Smooth muscle cell (in vitro differentiated cells): ENCODE results near the gene CARM1. TPM values are rescaled to one million over a fixed set of nuclear protein-coding genes. Genes with fewer than 3 reads are reported as not detected.

Experiments
- DNase-seq: peaks from one replicate; lab custom pipeline; 2025; ENCODE audit not compliant: unreplicated experiment; lab: John Stamatoyannopoulos, UW
- H2AFZ ChIP-seq: fragments of 200-600 bp; sonication (generic); 2 replicates; pipeline ENCODE4 v1.6.0; 2016; ENCODE audit warnings: antibody characterized with exemption, low read depth, mild to moderate bottlenecking
- H3F3A ChIP-seq: fragments of 200-600 bp; sonication (generic); 2 replicates; pipeline ENCODE4 v1.6.0; 2017; ENCODE audit warnings: antibody characterized with exemption, low read depth
- H3K27ac ChIP-seq: fragments of 200-600 bp; sonication (generic); 2 replicates; pipeline ENCODE4 v1.5.1; 2016; ENCODE audit warnings: low read depth, mild to moderate bottlenecking
- H3K27me3 ChIP-seq: fragments of 200-600 bp; sonication (generic); 2 replicates; pipeline ENCODE4 v1.6.1; 2016; ENCODE audit warnings: low read depth, mild to moderate bottlenecking
- H3K36me3 ChIP-seq: fragments of 200-600 bp; sonication (generic); 2 replicates; pipeline ENCODE4 v1.5.1; 2016; ENCODE audit warnings: low read depth
- H3K4me1 ChIP-seq: fragments of 200-600 bp; sonication (generic); 2 replicates; pipeline ENCODE4 v1.5.1; 2016; ENCODE audit warnings: low read depth
- H3K4me2 ChIP-seq: fragments of 200-600 bp; sonication (generic); 2 replicates; pipeline ENCODE4 v1.6.0; 2016; ENCODE audit warnings: mild to moderate bottlenecking
- H3K4me3 ChIP-seq: fragments of 200-600 bp; sonication (generic); 2 replicates; pipeline ENCODE4 v1.5.1; 2016; ENCODE audit warnings: mild to moderate bottlenecking
- H3K79me2 ChIP-seq: fragments of 200-600 bp; sonication (generic); 2 replicates; pipeline ENCODE4 v1.6.0; 2016; ENCODE audit warnings: low read depth, mild to moderate bottlenecking
- H3K9ac ChIP-seq: fragments of 200-600 bp; sonication (generic); 2 replicates; pipeline ENCODE4 v1.6.0; 2016; ENCODE audit warnings: low read depth
- H3K9me3 ChIP-seq: fragments of 200-600 bp; sonication (generic); replicated peaks from 2 replicates; pipeline ENCODE4 v1.5.1; 2016; ENCODE audit warnings: low read depth
- H4K20me1 ChIP-seq: fragments of 200-600 bp; sonication (generic); 2 replicates; pipeline ENCODE4 v1.6.0; 2016; ENCODE audit warnings: low read depth
- WGBS: methylation state at CpG from one replicate; pipeline ENCODE4 v1.1.7; 2016; ENCODE audit warnings: low lambda C conversion rate; 5-methylcytosine and 5-hydroxymethylcytosine counted together
- polyA plus RNA-seq: library from polyadenylated mRNA; unstranded; fragments of >200 nt; fragmentation: Nextera tagmentation; extraction: Ambion mirVana; gene quantifications from 2 replicates; pipeline ENCODE4 v1.2.1, GENCODE V29; 2016
- total RNA-seq: library from RNA; depleted of rRNA; stranded (reverse); fragments of >200 nt; gene quantifications from 2 replicates; pipeline ENCODE4 v1.2.3, GENCODE V29; 2014
- TF ChIP-seq, protein P1 (sequence below): fragments of 200-600 bp; sonication (generic); IDR thresholded peaks from 2 replicates; pipeline ENCODE4 v1.5.1; 2017; ENCODE audit warnings: borderline replicate concordance, mild to moderate bottlenecking, antibody characterized with exemption; ENCODE audit not compliant: insufficient read depth, poor library complexity, severe bottlenecking

The CARM1 gene
- total and polyA plus RNA-seq, 2 experiments from 2014 or later: 22.7 to 39.3 TPM

DNA sequence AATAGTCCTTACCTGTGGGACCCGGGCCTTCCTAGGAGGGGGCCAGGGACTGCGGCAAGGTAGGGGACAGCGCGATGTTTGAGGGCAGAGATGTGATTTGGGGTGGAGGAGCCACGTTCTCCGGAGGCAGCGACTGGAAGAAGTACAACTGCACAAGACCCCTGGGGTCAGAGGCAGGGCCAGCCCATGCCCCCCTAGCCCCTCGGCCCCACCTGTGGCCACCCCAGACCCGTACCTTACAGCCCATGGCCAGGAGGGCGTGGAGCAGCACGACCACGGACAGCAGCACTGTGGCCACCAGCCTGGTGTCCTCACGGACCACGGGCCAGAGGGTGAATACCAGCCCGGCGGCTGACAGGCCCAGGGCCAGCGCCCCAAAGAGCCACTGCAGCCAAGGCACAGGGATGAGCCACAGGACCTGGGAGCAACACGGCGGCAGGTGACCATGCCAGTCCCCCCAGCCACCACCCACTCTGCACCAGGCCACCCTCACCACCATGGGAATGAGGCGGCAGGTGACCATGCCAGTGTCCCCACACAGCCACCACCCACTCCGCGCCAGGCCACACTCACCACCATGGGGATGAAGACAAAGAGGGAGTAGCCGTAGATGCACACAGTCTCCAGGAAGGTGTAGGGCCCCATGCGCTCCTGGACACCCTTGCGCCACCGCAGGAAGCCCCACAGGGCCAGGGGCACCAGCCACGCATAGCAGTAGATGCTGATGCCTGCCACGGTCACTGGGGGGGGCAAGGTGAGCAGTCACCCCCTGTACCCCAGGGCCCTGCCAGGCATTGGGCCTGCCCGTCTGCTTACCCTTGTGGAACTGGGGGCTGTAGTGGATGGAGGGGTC lies 52.1 kb downstream of the CARM1 start:
- no peak overlapping the region for H3K9ac ChIP-seq
- WGBS: 97% methylated on average over 27 of the region's 29 CpGs
- TF ChIP-seq, protein P1, sequence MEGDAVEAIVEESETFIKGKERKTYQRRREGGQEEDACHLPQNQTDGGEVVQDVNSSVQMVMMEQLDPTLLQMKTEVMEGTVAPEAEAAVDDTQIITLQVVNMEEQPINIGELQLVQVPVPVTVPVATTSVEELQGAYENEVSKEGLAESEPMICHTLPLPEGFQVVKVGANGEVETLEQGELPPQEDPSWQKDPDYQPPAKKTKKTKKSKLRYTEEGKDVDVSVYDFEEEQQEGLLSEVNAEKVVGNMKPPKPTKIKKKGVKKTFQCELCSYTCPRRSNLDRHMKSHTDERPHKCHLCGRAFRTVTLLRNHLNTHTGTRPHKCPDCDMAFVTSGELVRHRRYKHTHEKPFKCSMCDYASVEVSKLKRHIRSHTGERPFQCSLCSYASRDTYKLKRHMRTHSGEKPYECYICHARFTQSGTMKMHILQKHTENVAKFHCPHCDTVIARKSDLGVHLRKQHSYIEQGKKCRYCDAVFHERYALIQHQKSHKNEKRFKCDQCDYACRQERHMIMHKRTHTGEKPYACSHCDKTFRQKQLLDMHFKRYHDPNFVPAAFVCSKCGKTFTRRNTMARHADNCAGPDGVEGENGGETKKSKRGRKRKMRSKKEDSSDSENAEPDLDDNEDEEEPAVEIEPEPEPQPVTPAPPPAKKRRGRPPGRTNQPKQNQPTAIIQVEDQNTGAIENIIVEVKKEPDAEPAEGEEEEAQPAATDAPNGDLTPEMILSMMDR: no peak
- peaks cover 8% of the 10 kb centered on the region for H3K4me1 ChIP-seq
- no peaks in the 10 kb centered on the region for H3K36me3 ChIP-seq
- no peak for DNase-seq
- H3K4me3 ChIP-seq: no peak overlapping the region
- H3K79me2 ChIP-seq: peaks cover 21% of the 10 kb centered on the region
- H3F3A ChIP-seq: no peaks in the 10 kb centered on the region
- no peak overlapping the region for H2AFZ ChIP-seq
- peaks cover 18% of the 10 kb centered on the region for H4K20me1 ChIP-seq
- no peaks in the 10 kb centered on the region for H3K9me3 ChIP-seq
- H3K4me2 ChIP-seq: no peak overlapping the region
- H3K27ac ChIP-seq: no peak overlapping the region
- no peaks in the 10 kb centered on the region for H3K27me3 ChIP-seq

DNA sequence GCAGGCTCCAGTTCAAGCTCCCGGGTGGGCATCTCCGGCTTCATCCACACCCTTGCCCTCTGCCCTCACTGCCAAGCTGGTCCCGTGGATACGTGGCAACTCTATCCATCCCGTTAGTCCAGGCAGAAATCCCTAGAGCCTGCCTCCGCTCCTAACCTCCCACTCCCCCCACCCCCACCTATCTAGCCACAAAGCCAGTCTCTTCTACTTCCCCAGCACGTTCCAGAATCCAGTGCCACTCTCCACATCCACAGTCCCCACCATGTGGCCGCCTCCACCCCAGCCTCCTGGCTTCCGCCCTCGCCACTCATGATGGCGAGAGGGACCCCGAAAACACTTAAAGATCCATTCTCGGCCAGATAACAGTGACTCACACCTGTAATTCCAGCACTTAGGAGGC lies 53.2 kb downstream of the CARM1 start:
- WGBS: 95% methylated on average over 13 of the region's 13 CpGs
- Histone ChIP-seq H2AFZ (no peak overlapping the region), H4K20me1 (peaks cover 22% of the 10 kb centered on the region), H3K27ac (no peak overlapping the region), H3K4me3 (no peak overlapping the region), H3K9me3 (no peaks in the 10 kb centered on the region), H3K36me3 (no peaks in the 10 kb centered on the region), H3K9ac (no peak overlapping the region), H3K4me2 (no peak overlapping the region), H3K79me2 (peaks cover 31% of the 10 kb centered on the region), H3F3A (no peaks in the 10 kb centered on the region), H3K27me3 (no peaks in the 10 kb centered on the region), H3K4me1 (peaks cover 12% of the 10 kb centered on the region)
- TF ChIP-seq, protein P1: no peak
- no peak for DNase-seq

DNA sequence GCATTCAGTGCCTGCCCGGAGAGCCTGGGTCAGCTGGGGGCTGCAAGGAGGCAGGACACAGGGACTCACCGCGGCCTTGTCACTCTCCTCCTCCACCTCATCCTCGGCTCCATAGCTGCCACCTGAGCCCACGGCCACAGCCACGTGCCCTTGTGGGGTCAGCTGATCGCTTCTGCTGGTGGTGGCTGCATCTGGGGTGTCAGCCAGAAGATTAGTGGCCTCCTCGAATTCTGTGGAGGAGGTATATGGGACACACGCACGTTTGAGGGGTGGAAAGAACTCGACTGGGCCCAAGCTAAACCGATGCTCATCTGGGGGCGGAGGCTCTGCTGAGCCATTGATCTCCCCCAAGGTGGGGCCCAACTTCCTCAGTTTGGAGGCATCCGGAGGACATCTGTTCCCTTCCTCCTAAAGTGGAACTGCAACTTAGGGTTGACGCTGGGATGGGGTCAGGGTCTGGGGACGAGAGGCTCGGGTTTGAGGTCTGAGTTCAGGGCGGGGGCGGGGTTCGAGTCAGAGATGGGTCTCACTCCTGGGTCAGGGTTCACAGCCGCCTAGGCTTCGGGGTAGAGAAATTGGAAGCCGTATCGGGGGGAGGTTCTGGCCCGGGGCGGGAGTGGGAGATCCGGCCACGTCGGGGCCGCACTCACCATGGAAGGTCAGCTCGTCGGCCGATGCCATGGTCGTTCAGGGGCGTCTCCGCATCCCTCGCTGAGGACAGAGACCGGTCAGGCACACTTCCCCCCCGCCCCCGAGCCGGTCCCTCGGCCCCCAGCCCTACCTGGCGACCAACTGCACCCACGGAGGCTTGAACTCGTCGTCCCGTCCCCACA lies 56.6 kb downstream of the CARM1 start:
- peak overlapping the region; percentile 86 for H2AFZ ChIP-seq
- no peak for DNase-seq
- TF ChIP-seq, protein P1: no peak
- H3F3A ChIP-seq: no peaks in the 10 kb centered on the region
- H3K79me2 ChIP-seq: peaks cover 62% of the 10 kb centered on the region
- peak overlapping the region; percentile 80 for H3K27ac ChIP-seq
- H3K4me1 ChIP-seq: peaks cover 16% of the 10 kb centered on the region
- no peaks in the 10 kb centered on the region for H3K36me3 ChIP-seq
- H3K4me2 ChIP-seq: peak overlapping the region; percentile 99
- WGBS: 34% methylated on average over 23 of the region's 47 CpGs
- no peaks in the 10 kb centered on the region for H3K27me3 ChIP-seq
- peaks cover 38% of the 10 kb centered on the region for H4K20me1 ChIP-seq
- H3K9ac ChIP-seq: peak overlapping the region; percentile 91
- peak overlapping the region; percentile 95 for H3K4me3 ChIP-seq
- H3K9me3 ChIP-seq: no peaks in the 10 kb centered on the region
